CMK (cell line): ENCODE data around the gene CIITA.
"Not testable (repeated sequence)": the region's sequence is repeated elsewhere in the genome, so short reads cannot be mapped to it uniquely, and the experiment has no call there.

Experiments
- DNase-seq: peaks from one replicate; pipeline ENCODE4 v3.0.0-alpha.2; 2010; ENCODE audit warnings: low read depth

Gene CIITA

GRCh38 chr16:10934325-10935107, 57.5 kb downstream of the CIITA start:
- DNase-seq: no peak

DNA sequence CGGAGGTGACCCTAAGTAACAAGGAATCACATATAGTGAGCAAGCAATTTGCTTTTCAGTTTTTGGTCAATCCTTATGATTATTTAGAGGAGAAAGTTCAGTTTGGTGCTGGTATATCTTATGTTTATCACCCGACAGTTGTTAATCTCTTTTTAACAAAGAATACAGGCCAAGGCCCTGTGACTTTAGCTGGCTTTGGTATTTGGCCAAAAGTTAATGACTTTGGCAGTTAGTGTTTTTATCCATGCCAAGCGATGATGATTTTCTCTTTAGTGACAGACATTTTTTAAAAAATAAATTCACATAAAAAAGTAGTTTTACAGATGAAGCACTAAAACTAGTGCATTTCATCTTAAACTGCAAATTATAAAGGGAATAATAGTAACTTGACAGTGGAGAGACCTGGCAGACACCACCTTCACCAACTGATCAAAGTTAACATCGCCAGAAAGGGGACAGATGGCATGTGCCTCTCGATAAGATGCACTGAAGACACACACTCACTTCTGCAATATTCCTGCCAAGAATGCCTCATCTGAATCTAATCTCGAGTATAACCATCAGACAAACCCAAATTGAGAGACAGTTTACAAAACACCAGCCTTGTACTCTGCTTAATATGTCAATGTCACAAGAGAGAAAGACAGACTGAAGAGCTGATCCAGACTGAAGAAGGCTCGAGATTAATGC, 58.4 kb downstream of the CIITA start:
- no peak for DNase-seq

GRCh38 chr16:10936272-10936984, 59.4 kb downstream of the CIITA start:
- DNase-seq: no peak

- DNase-seq: no peak
These were observed 60.3 kb downstream of the CIITA start for GRCh38 chr16:10937068-10937859.

GRCh38 chr16:10938321-10938720, 61.3 kb downstream of the CIITA start:
- DNase-seq: no peak

GRCh38 chr16:10938796-10939648, 62.0 kb downstream of the CIITA start:
- no peak for DNase-seq

- no peak for DNase-seq
These were observed 62.7 kb downstream of the CIITA start for GRCh38 chr16:10939649-10940234.

- DNase-seq: no peak
These were observed 63.6 kb downstream of the CIITA start for GRCh38 chr16:10940501-10941079.

GRCh38 chr16:10941127-10941933, 64.3 kb downstream of the CIITA start:
- DNase-seq: no peak

GRCh38 chr16:10941935-10942351, 64.9 kb downstream of the CIITA start:
- DNase-seq: not testable (repeated sequence)

DNA sequence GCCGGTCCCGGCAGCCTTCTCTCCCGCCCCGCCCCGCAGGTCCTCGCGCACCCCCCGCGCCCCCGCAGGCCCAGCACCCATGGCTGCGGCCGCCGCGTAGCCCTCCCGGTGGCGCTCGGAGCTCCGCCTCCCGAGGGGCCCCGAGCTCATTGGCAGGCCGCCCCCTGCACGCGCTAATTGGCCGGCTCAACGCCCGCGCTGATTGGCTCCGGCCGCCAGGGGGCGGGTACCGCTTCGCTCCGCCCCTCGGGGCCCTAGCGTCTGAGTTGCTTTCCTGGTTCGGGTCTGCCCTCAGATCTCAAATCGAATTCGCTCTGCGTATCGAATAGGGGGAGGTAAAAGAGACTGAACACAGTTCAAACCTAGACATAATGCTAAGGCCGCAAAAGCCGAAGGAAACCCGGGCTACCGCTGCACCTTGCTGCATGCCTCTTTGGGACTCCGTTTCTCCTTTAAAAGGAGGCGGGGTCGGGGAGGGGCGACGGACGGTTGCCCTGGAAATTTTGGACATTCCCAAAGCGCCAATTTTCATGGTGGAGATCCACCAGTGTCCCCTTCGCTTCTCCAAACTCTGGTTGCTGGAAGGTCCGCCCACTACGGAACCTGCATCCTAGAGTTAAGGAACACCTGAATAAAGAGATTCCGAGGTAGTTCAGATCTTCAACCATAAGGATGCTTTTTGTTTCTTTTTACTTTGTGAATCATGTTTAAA, 65.5 kb downstream of the CIITA start, which contains the start of gene DEXI:
DEXI (minus strand) TSS at position 117 of the 712 bp plus-strand sequence. CDS start 463 bp downstream, outside the sequence.
- DNase-seq: peak; percentile 76

DNA sequence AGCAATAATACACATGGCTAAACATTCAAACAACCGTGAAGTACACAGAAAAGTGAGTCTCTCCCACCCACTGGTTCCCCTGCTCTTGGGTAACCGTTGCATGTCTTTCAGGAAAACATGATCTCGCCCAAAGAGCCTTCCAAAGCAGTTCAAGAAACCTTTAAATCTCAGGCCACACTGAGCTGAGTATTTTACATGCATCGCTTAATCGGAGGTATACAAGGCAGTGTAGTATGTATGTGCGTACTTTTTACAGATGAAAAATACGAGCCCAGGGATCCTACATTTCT, 66.0 kb downstream of the CIITA start:
- no peak for DNase-seq

GRCh38 chr16:10944249-10945064, 67.5 kb downstream of the CIITA start, which contains the start of gene CLEC16A:
TSS of gene CLEC16A (plus strand) at chr16:10944564. CDS start at chr16:10944718, 154 bp downstream.
- peak; percentile 94 for DNase-seq

DNA sequence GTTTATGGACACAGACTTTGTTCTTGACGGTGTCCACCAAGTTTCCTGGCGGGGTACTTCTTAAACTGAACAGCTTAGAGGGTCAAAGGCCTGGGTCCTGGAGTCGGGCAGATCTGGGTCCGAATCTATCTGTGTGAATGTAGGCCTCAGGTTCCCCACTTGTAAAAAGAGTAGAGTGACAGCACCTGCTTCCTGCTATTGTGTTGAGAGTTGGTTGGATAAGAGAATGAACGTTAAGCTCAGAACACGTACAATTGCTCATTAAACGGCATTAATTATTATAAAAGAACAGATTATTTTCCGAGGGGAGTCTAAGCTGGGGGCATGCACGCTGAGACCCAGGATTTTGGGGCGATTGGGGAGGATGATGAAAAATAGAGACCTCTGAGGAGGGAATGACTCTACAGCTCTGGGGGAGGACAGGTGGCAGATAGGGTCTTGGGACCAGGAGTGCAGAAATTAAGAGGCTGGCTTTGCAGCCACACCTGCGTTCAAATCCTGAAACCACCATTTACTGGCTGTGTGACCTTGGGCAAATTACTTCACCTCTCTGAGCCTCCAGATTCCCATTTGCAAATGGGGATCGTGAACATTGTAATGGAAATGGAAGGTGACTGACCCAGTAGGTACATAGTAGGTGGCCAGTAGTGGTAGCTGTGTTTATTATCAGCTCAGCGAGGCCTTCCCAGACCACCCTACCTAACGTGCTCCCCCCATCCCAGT, 68.2 kb downstream of the CIITA start:
- DNase-seq: no peak

- DNase-seq: no peak
These were observed 69.3 kb downstream of the CIITA start for GRCh38 chr16:10946308-10946707.

- DNase-seq: no peak
These were observed 70.3 kb downstream of the CIITA start for GRCh38 chr16:10947211-10947787.
